Measurements from ENCODE around the gene CBR3. TPM values are rescaled to one million over a fixed set of nuclear protein-coding genes. Genes with fewer than 3 reads are reported as not detected.
A peak's percentile ranks its signal among the peaks of the same experiment; 100 is the strongest.

The CBR3 gene
- total RNA-seq, 1 donor from 2014 or later: 33.7 TPM

DNA sequence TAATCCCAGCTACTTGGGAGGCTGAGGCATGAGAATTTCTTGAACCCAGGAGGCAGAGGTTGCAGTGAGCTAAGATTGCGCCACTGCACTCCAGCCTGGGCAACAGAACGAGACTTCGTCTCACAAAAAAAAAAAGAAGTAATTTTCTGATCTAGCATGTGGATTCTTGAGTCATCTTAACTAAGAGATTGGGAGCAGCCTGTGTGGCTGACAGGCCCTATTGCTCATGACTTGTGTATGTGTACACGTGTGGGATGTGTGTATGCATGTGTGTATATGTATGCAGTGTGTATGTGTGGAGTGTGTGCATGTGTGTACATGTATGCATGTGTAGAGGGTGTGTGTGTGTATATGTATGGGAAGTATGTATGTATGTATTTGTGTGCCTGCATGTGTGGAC is 51.2 kb downstream of the CBR3 start:
- ATAC-seq: peak; percentile 23

DNA sequence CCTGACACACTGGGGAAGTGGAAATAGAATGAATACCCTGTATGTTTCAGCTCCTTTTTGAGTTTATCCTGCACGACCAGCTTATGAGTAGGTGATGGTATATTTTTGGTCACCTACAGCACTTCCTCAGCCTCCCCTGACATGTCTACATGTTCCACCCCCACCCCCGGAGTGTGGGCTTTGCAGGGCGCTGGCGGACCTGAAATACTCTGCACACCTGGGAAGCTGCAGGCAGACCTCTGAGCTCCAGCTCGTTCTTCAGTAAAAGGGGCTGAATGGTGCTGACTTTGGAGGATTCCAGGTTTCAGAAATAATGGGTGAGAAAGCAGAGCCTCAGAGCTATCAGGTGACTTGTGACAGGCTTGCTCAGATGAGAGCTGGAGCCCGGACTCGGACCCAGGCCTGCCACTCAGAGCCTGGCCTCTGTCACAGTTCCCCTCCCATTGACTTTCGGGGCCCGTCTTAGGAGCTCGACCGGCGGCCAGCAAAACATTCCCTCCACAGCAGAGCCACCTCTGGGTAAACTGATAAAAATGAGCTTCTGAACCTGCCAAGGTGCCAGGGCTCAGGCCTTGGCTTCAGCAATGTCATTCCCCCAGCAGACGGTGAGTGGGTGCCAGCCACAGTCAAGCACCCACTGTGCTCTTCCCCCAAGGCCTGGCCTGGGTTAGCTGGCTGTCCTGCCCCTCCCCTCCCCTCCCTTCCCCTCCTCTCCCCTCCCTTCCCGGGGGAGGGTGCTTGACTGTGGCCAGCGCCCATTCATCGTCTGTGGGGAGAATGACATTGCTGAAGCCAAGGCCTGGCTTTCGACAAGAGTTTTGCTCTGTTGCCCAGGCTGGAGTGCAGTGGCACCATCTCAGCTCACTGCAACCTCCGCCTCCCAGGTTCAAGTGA is 51.9 kb downstream of the CBR3 start:
- ATAC-seq: no peak

DNA sequence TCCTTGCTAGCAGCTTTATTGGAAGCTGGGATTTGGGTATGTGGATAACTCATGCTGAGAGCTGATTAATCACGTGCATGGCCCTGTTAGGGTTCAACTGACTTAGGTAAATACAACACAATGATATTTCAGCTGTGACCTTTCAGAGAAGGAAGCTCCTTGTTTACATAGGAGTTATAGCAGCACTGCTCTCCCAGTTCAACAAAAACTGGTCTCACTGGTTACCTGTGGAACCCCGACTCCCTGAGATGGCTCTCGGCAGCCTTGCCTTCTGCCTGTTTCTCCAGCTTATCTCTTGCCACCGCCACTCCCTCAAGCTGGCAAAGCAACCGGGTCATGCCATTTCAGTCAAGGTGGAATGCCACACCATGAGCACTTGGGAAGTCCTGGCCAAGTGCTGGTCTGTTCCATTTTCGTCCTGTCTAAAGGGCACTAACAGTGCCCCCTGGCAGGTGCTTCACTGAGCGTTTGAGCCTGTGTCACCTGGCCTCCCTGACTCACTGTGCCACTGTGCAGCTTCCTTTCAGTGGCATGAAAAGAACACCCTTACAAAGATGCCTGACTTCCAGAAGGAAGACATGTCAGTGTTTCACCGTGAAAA is 53.3 kb downstream of the CBR3 start:
- ATAC-seq: peak; percentile 93

DNA sequence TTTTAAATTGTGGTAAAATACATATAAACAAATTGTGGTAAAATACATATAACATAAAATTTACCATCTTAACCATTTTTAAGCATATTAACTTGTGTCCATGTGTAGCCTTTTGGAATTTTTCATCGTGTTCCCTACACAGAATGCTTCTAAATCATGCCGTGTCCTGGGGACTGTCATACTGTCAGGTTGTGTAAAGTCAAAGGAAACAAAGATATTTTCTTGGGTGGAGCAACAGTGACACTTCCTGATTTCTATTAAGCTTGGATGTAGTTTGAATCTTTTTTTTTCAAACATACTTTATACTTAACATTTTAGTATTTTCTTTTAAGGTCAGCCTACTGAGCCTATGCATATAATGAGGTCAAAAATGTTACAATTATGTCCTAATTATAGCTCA is 54.1 kb downstream of the CBR3 start:
- no peak for ATAC-seq

- ATAC-seq: no peak
Measured at GRCh38 chr21:36190736-36191135, 55.9 kb downstream of the CBR3 start.

- peak; percentile 89 for ATAC-seq
Measured at GRCh38 chr21:36193200-36193599, 58.3 kb downstream of the CBR3 start.

GRCh38 chr21:36194024-36194423 is 59.1 kb downstream of the CBR3 start:
- ATAC-seq: peak; percentile 57

GRCh38 chr21:36195613-36196012 is 60.7 kb downstream of the CBR3 start:
- ATAC-seq: no peak

Other genes with a start within 250 kb of the CBR3 start
- 13.9 TPM for gene SETD4, start 74.6 kb upstream of the CBR3 start, total RNA-seq
- gene CBR1, start 65.1 kb upstream of the CBR3 start, total RNA-seq: 131 TPM
- gene DOP1B, start 21.7 kb downstream of the CBR3 start, total RNA-seq: 23.8 TPM
- 28.8 TPM for gene MORC3, start 185.1 kb downstream of the CBR3 start, total RNA-seq